HCEC 1CT (cell line): Measurements from ENCODE around the gene SLC25A1.
"Not testable (repeated sequence)": the region's sequence is repeated elsewhere in the genome, so short reads cannot be mapped to it uniquely, and the experiment has no call there.

ENCODE experiments used
- DNase-seq: peaks from one replicate; pipeline ENCODE4 v3.0.0-alpha.2; 2017

Gene SLC25A1

GRCh38 chr22:19203834-19204233 lies 25.3 kb upstream of the SLC25A1 start:
- DNase-seq, result no peak

DNA sequence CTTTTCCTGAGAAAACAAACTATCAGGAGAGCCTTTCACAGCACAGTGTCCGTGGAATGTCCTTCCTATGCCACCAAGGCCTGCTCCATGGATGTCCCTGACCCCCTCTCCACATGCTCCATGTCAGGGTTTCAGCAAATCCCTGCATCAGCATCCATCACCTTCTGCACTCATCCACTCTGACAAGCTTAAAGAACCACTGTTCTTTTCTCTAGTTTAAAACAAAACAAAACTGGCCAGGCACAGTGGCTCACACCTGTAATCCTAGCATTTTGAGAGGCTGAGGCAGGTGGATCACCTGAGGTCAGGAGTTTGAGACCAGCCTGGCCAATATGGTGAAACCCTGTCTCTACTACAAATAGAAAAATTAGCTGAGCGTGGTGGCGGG lies 24.3 kb upstream of the SLC25A1 start:
- not testable (repeated sequence) for DNase-seq

- no peak for DNase-seq
These were observed 23.6 kb upstream of the SLC25A1 start for GRCh38 chr22:19201869-19202798.

DNA sequence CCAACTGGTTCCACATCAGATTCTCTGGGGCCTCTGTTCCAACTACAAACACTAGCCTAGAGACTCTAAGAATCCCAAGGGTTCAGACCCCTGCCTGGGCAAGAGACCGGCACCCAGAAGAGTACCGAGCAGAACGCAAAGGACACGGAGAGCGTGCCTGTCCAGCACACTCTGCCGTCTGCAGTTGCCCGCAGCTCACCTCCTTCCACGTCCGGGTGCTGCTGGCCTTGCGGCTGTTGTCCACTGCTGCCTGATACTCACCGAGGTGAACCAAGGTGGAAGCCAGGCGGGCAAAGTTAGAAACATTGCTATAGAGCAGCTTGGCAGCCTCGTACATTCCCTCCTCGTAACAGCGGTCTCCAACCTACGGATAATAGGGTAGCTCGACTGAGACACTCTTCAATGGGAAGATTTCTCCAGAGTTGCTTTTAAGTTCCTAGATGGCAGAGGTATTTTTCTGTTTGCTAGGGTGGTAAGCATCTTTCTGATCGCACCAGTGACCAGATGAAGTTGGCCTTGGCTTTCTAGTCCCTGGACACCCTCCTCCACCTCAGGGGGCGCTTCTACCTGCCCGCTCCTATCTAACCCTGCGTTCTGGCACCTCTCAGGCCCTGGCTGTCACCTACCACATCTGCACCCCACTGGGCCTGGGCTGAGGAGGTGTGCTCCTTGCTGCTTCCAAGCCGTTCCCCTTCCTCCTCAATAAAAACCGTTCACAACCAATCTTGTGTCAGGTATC lies 22.8 kb upstream of the SLC25A1 start:
- no peak for DNase-seq

- DNase-seq, result no peak
These were observed 20.9 kb upstream of the SLC25A1 start for GRCh38 chr22:19199479-19199878.

GRCh38 chr22:19197997-19198865 lies 19.7 kb upstream of the SLC25A1 start:
- DNase-seq, result no peak

- no peak for DNase-seq
These were observed 18.5 kb upstream of the SLC25A1 start for GRCh38 chr22:19196841-19197612.

GRCh38 chr22:19195796-19196731 lies 17.5 kb upstream of the SLC25A1 start:
- no peak for DNase-seq

GRCh38 chr22:19194766-19195536 lies 16.4 kb upstream of the SLC25A1 start:
- no peak for DNase-seq

DNA sequence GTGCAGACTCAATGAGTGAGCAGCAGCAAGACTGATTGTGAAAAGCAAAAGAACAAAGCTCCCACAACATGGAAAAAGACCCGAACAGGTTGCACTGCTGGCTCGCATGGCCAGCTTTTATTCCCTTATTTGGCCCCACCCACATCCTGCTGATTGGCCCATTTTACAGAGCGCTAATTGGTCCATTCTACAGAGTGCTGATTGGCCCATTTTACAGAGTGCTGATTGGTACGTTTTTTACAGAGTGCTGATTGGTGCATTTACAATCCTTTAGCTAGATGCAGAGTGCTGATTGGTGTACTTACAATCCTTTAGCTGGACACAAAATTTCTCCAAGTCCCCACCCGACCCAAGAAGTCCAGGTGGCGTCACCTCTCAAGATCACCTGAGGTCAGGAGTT lies 15.3 kb upstream of the SLC25A1 start:
- DNase-seq, result no peak

- no peak for DNase-seq
These were observed 9.4 kb upstream of the SLC25A1 start for GRCh38 chr22:19187716-19188563.

DNA sequence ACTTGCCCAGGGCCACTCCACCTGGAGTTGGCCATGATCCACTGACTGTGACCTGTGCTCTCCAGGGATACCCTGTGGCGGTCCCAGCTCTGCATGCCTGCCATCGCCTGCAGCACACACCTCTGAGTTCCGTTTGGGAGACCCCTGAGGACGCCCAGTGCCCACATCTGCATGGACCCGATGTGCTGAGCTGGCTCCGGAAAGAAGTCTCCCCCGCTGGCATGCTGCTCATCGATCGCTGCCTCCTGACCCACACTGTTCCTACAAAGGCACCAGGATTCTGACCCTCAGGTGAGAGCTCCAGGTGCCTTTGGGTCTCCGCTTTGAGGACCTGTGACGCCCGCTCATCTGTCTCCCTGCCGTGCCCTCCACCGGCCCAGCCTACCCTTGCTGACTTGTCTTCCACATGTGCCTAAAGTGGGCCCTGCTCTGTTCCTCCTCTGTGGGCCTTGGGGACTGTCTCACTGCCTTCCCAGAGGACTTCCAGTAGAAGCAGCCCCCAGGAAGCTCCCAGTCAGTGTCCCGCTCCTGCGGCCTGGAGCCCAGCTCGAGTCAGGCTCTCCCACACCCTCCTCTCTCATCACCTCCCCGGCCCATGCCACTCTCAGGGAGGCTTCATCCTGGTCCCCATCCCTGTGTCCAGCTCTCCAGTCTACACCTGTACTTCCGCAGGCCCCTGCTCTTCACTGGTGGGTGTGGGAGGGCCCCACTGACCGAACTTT lies 5.9 kb upstream of the SLC25A1 start:
- DNase-seq, result no peak

DNA sequence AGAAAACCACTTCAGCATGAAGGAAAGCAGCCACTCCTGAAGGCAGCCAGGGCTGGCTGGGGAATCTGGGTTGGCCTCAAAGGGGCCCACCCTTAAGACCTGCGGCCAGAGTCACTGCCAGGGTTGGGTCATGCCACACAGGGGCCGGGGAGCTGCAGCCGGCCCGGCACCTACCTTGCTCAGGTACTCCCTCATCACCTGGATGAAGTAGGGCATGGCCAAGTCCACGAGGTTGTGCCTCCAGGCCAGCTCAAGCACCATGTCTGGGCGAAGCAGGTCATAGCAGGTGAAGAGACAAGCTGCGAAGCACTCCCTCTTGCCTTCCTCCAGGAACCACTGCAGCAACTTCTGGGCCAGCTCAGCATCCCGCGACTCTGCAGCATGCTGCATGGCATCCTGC lies 4.7 kb upstream of the SLC25A1 start:
- DNase-seq, result no peak

DNA sequence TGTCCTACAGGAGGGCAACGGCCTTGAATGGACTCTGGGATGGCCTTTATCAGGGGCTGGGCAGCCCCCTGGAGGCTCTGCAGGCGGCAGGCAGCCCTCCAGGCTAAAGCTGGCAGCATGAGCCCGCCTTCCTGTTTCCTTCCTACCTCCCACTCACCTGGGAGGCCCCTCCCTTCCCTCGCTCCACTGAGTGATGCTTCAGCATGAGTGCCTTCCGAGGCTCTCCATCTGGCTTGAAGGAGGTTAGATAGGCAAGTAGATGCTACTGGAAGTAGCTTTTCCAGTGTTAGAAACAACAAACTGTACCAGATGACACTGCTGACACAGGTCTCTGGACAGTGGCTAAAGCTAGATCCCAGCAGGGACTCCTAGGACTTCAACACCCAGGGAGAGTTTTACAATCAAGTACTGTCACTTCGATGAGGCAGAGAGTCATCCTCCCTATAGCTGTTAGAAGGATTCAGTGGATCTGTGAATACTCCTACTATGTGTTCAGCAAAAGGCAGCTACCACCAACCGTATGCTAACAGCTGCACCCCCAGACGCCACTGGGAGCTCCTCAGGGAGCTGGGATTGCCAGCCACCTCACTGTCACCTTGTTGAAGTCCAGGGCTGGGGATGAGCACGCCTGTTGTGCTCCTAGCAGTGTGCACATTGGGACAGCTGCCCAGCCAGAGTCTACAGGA lies 4.1 kb upstream of the SLC25A1 start:
- DNase-seq, result no peak

DNA sequence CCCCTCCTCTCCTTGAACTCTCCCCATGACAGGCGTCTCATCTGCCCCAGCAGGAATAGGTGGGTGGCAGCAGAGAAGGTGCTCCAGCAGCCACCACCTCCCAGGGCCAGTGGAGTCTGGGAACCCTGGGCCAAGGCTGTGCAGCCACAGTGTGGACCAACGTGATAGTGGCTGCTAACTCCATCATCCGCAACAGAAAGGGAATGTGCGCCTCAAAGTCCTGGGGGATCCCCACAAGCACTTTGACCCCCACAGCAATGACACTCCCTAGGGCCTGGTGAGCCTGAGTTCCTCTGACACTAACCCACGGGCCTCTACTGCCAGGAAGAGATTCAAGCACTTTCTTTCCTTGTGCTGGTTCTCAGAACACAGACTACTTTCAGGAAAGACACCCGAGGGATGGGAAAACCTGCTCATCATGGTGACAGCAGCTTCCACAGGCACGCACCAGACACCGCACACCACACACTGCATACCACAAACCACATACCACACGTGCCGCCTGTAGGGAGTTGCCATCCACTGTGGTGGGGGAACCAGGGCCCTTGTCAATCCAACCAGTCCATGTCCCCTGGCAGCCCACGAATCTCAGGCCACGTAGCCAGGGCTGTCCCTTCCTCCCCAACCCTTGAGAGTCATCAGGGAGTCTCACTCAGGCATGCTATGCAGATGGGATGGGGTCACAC lies 3.4 kb upstream of the SLC25A1 start:
- DNase-seq, result no peak

DNA sequence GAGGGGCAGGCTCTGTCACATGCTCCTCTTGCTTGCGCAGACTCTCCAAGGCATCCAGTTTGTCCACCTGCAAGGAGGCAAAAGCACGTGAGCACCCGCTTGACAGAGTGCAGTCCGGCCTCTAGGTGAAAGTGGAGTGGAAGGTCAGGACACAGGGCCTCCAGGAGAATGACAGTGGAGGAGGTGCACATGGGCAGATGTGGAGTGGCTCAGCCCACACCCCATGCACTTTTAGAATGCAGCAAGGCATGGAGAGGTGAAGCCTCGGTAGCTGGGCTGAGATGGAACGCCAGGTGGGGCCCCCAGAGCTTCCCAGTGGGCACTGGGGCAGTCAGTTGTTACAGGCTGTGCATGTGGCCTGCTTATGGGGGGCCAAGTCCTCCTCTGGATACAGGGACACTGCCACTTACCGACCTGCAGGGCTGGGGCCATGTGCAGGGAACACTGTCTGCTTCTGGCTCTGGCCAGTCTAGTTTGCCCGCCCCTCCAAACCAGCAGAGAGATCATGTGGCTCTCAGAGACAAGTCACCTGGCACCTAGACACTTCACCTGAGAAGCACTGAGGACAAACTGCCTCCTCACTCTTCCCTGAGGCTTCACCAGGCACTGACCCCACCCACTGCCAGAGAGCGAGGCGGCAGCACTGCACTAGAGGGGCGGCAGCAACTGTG lies 2.3 kb upstream of the SLC25A1 start:
- no peak for DNase-seq

- DNase-seq, result no peak
These were observed 1.7 kb upstream of the SLC25A1 start for GRCh38 chr22:19180234-19180633.
